Neuronal stem cell (in vitro differentiated cells): ENCODE results near the gene NELFE.
A peak's percentile ranks its signal among the peaks of the same experiment; 100 is the strongest.
"Not testable (repeated sequence)": the region's sequence is repeated elsewhere in the genome, so short reads cannot be mapped to it uniquely, and the experiment has no call there.

Source experiments
- DNase-seq: peaks from one replicate; pipeline ENCODE4 v3.0.0-alpha.2; 2013; ENCODE audit warnings: low spot score
- H2AFZ ChIP-seq: one replicate; pipeline ENCODE4 v1.6.1; 2013; ENCODE audit warnings: mild to moderate bottlenecking, low read length, inconsistent platforms
- H2AK5ac ChIP-seq: 2 replicates; pipeline ENCODE4 v1.6.1; 2013; ENCODE audit warnings: low read depth, mild to moderate bottlenecking, inconsistent platforms, low read length, moderate library complexity, mixed read lengths
- H2BK120ac ChIP-seq: 2 replicates; pipeline ENCODE4 v1.6.1; 2013; ENCODE audit warnings: low read depth, mild to moderate bottlenecking, inconsistent platforms, low read length, moderate library complexity, mixed read lengths
- H2BK12ac ChIP-seq: one replicate; pipeline ENCODE4 v1.6.1; 2013; ENCODE audit warnings: low read length, inconsistent platforms
- H2BK15ac ChIP-seq: 2 replicates; pipeline ENCODE4 v1.6.1; 2013; ENCODE audit warnings: mild to moderate bottlenecking, low read length, inconsistent platforms, mixed read lengths
- H2BK5ac ChIP-seq: one replicate; pipeline ENCODE4 v1.6.1; 2013; ENCODE audit warnings: inconsistent platforms, mild to moderate bottlenecking, low read length, moderate library complexity
- H3K14ac ChIP-seq: one replicate; pipeline ENCODE4 v1.6.1; 2013; ENCODE audit warnings: low read length, inconsistent platforms
- H3K18ac ChIP-seq: 2 replicates; pipeline ENCODE4 v1.6.1; 2013; ENCODE audit warnings: low read length, inconsistent platforms
- H3K23ac ChIP-seq: 2 replicates; pipeline ENCODE4 v1.6.1; 2013; ENCODE audit warnings: low read depth, mild to moderate bottlenecking, mixed read lengths, low read length, inconsistent platforms; ENCODE audit not compliant: poor library complexity
- H3K27ac ChIP-seq: replicated peaks from 3 replicates; pipeline ENCODE4 v1.5.1; 2013; ENCODE audit warnings: low read length, inconsistent platforms
- H3K27me3 ChIP-seq, 3 experiments: 2 replicates each; pipeline ENCODE4 v1.6.1; 2013; ENCODE audit warnings: low read length in 3 of 3, mild to moderate bottlenecking in 2 of 3, inconsistent platforms in 1 of 3, low read depth in 1 of 3, mixed read lengths in 1 of 3, moderate library complexity in 1 of 3; ENCODE audit not compliant: control insufficient read depth in 3 of 3, insufficient read depth in 3 of 3
- H3K36me3 ChIP-seq, 2 donors: replicated peaks in 1 of 2; 2 replicates each; pipeline ENCODE4 v1.6.1; 2013; ENCODE audit warnings: low read length in 2 of 2; ENCODE audit not compliant: control insufficient read depth in 2 of 2, insufficient read depth in 2 of 2
- H3K4ac ChIP-seq: 2 replicates; pipeline ENCODE4 v1.6.1; 2013; ENCODE audit warnings: inconsistent platforms, mild to moderate bottlenecking, low read length, moderate library complexity
- H3K4me1 ChIP-seq, 2 donors: 1 replicate in 1 of 2; 2 replicates in 1 of 2; pipeline ENCODE4 v1.6.1; 2013; ENCODE audit warnings: low read length in 2 of 2, low read depth in 1 of 2; ENCODE audit not compliant: control insufficient read depth in 2 of 2, insufficient read depth in 1 of 2
- H3K4me2 ChIP-seq: one replicate; pipeline ENCODE4 v1.6.1; 2013; ENCODE audit warnings: mild to moderate bottlenecking, low read length, inconsistent platforms; ENCODE audit not compliant: insufficient read depth, poor library complexity, severe bottlenecking
- H3K4me3 ChIP-seq, 2 donors: 2 replicates each; pipeline ENCODE4 v1.5.1; 2013; ENCODE audit warnings: low read length in 2 of 2, mild to moderate bottlenecking in 2 of 2, inconsistent platforms in 1 of 2, moderate library complexity in 1 of 2
- H3K79me1 ChIP-seq: one replicate; pipeline ENCODE4 v1.6.1; 2013; ENCODE audit warnings: low read depth, mild to moderate bottlenecking, inconsistent platforms, low read length, moderate library complexity
- H3K9ac ChIP-seq: one replicate; pipeline ENCODE4 v1.6.1; 2013; ENCODE audit warnings: mild to moderate bottlenecking, low read depth, low read length, inconsistent platforms; ENCODE audit not compliant: poor library complexity
- H3K9me3 ChIP-seq, 2 donors: replicated peaks in 1 of 2; 2 replicates each; pipeline versions ENCODE3 to v1.6.1; 2013; ENCODE audit warnings: low read length in 2 of 2, mild to moderate bottlenecking in 2 of 2, inconsistent platforms in 1 of 2, low read depth in 1 of 2, mixed read lengths in 1 of 2, moderate library complexity in 1 of 2; ENCODE audit not compliant: control insufficient read depth in 2 of 2, insufficient read depth in 1 of 2
- H4K8ac ChIP-seq: one replicate; pipeline ENCODE4 v1.6.1; 2013; ENCODE audit warnings: low read depth, mild to moderate bottlenecking, inconsistent platforms, low read length, moderate library complexity
- H4K91ac ChIP-seq: one replicate; pipeline ENCODE4 v1.6.1; 2013; ENCODE audit warnings: low read length, low read depth, mild to moderate bottlenecking, inconsistent platforms; ENCODE audit not compliant: poor library complexity
- WGBS, 2 donors: extraction: QIAGEN DNeasy Blood & Tissue Kit; methylation state at CpG; one replicate each; pipeline ENCODE4 v1.1.7; 2013; ENCODE audit warnings: missing lambda C conversion rate in 2 of 2, mixed read lengths in 1 of 2; ENCODE audit not compliant: insufficient read length in 2 of 2, insufficient replicate concordance in 1 of 2; ENCODE audit errors: extremely low coverage in 2 of 2; 5-methylcytosine and 5-hydroxymethylcytosine counted together

Gene NELFE

DNA sequence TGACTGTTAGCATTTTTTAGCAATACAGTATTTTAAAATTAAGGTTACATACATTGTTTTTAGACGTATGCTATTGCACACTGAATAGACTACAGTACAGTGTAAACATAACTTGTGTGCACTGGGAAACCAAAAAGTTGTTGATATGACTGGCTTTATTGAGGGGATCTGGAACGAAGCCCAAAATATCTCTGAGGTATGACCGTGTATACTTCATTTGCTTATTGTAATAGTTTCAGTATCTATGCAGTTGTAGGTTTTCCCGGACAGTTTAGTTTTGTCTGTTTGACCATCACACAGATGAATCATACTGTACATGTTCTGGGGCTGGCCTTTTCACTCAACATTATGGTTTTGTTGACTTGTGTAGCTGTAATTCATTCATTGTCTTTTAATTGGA, 50.0 kb downstream of the NELFE start:
- H2BK15ac ChIP-seq, result no peak overlapping the region
- no peak overlapping the region for H2BK12ac ChIP-seq
- no peaks in the 10 kb centered on the region for H3K79me1 ChIP-seq
- H3K18ac ChIP-seq, result no peak overlapping the region
- H3K9me3 ChIP-seq, result no peaks in the 10 kb centered on the region
- no peak overlapping the region for H2BK120ac ChIP-seq
- no peaks in the 10 kb centered on the region for H3K36me3 ChIP-seq
- no peak overlapping the region for H2AK5ac ChIP-seq
- DNase-seq, result no peak
- WGBS, 2 donors, result no CpG with 5 or more reads among the region's 4 CpGs
- no peak overlapping the region for H2AFZ ChIP-seq
- no peak overlapping the region for H3K4me2 ChIP-seq
- H3K4me1 ChIP-seq, result peaks cover 6 to 8% of the 10 kb centered on the region in 2 donors
- H3K4ac ChIP-seq, result no peak overlapping the region
- H3K9ac ChIP-seq, result no peak overlapping the region
- H2BK5ac ChIP-seq, result no peak overlapping the region
- no peak overlapping the region for H3K27ac ChIP-seq
- H3K23ac ChIP-seq, result no peak overlapping the region
- H4K91ac ChIP-seq, result no peak overlapping the region
- peaks cover 0 to 3% (median 0%) of the 10 kb centered on the region in 3 experiments for H3K27me3 ChIP-seq
- H3K4me3 ChIP-seq, result no peak overlapping the region
- no peak overlapping the region for H4K8ac ChIP-seq
- H3K14ac ChIP-seq, result no peak overlapping the region

DNA sequence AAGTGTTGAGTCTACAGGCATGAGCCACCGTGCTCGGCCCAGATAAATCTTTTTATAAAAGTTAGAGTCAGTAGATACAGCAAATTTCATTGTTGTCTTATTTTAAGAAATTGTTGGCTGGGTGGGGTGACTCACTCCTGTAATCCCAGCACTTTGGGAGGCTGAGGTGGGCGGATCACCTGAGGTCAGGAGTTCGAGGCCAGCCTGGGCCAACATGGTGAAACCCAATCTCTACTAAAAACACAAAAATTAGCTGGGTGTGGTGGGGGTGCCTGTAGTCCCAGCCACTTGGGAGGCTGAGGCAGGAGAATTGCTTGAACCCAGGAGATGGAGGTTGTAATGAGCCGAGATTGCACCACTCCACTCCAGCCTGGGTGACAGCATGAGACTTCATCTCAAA, 50.5 kb downstream of the NELFE start:
- H4K8ac ChIP-seq, H3K23ac ChIP-seq, H3K4ac ChIP-seq, H3K4me3 ChIP-seq, H4K91ac ChIP-seq, H2BK120ac ChIP-seq, H3K9ac ChIP-seq, H3K27me3 ChIP-seq, H3K4me2 ChIP-seq, H3K14ac ChIP-seq, H3K4me1 ChIP-seq, H2AK5ac ChIP-seq, H3K36me3 ChIP-seq, H3K27ac ChIP-seq, H3K9me3 ChIP-seq, H2BK5ac ChIP-seq, H2AFZ ChIP-seq, H2BK12ac ChIP-seq, DNase-seq, H2BK15ac ChIP-seq, H3K79me1 ChIP-seq, H3K18ac ChIP-seq: not testable (repeated sequence)
- no CpG with 5 or more reads among the region's 5 CpGs for WGBS, 2 donors

DNA sequence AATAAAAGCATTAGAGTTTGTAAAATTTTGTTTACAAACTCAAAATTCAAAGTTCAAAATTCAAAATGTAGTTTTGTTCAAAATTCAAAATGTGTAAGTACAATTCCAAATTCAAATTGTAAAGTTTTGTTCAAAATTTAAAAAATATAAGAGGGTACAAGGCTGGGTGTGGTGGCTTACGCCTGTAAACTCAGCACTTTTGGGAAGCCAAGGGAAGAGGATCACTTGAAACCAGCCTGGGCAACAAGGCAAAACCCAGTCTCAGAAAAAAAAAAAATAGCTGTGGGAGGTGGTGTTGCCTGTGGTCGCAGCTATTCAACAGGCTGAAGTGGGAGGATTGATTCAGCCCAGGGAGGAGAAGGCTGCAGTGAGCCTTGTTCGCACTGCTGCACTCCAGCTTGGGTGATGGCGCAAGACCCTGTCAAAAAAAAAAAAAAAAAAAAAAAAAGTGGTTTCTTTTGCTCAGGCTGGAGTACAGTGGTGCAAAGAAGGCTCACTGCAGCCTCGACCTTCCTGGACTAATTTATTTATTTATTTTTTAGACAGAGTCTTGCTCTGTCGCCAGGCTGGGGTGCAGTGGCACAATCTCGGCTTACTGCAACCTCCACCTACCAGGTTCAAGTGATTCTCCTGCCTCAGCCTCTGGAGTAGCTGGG, 51.5 kb downstream of the NELFE start:
- DNase-seq, result no peak
- Histone ChIP-seq H4K8ac (no peak overlapping the region), H3K4me1 (peaks cover 11 to 12% of the 10 kb centered on the region in 2 donors), H3K27me3 (peaks cover 0 to 3% (median 0%) of the 10 kb centered on the region in 3 experiments), H3K4me2 (peak overlapping the region; percentile 4), H3K79me1 (no peaks in the 10 kb centered on the region), H3K9ac (no peak overlapping the region), H3K9me3 (no peaks in the 10 kb centered on the region), H3K4me3 (no peak overlapping the region), H4K91ac (no peak overlapping the region), H3K18ac (no peak overlapping the region), H2BK120ac (no peak overlapping the region), H3K36me3 (no peaks in the 10 kb centered on the region), H3K27ac (no peak overlapping the region), H2BK12ac (no peak overlapping the region), H2AK5ac (no peak overlapping the region), H3K4ac (no peak overlapping the region), H2AFZ (no peak overlapping the region), H2BK5ac (no peak overlapping the region), H3K14ac (no peak overlapping the region), H3K23ac (no peak overlapping the region), H2BK15ac (no peak overlapping the region)
- WGBS, 2 donors, result no CpG with 5 or more reads among the region's 7 CpGs

DNA sequence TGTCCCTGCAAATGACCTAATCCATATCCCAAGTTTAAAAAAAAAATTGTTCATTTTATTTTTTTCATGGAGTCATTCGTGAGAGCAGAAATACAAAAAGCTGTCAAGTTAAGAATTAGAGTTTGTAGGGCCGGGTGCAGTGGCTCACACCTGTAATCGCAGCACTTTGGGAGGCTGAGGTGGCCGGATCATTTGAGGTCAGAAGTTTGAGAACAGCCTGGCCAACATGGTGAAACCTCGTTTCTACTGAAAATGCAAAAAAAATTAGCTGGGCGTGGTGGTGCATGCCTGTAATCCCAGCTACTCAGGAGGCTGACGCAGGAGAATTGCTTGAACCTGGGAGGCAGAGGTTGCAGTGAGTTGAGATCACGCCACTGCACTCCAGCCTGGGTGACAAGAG, 52.0 kb downstream of the NELFE start:
- not testable (repeated sequence) for H4K8ac ChIP-seq, H3K4me3 ChIP-seq, H2AFZ ChIP-seq, H3K18ac ChIP-seq, H3K9me3 ChIP-seq, H2BK5ac ChIP-seq, H2AK5ac ChIP-seq, H3K23ac ChIP-seq, H2BK120ac ChIP-seq, H2BK15ac ChIP-seq, H3K27ac ChIP-seq, H2BK12ac ChIP-seq, H3K27me3 ChIP-seq, H4K91ac ChIP-seq, H3K4me2 ChIP-seq, H3K4ac ChIP-seq, H3K36me3 ChIP-seq, H3K9ac ChIP-seq, DNase-seq, H3K14ac ChIP-seq, H3K79me1 ChIP-seq
- no CpG with 5 or more reads among the region's 8 CpGs for WGBS, 2 donors
- peaks cover 10 to 11% of the 10 kb centered on the region in 2 donors for H3K4me1 ChIP-seq
